NCI-H510A (cell line): ENCODE data around the gene POM121.
"Not testable (repeated sequence)": the region's sequence is repeated elsewhere in the genome, so short reads cannot be mapped to it uniquely, and the experiment has no call there.

Experiments used
- DNase-seq: peaks from one replicate; lab custom pipeline; 2025; lab: John Stamatoyannopoulos, UW

The POM121 gene

DNA sequence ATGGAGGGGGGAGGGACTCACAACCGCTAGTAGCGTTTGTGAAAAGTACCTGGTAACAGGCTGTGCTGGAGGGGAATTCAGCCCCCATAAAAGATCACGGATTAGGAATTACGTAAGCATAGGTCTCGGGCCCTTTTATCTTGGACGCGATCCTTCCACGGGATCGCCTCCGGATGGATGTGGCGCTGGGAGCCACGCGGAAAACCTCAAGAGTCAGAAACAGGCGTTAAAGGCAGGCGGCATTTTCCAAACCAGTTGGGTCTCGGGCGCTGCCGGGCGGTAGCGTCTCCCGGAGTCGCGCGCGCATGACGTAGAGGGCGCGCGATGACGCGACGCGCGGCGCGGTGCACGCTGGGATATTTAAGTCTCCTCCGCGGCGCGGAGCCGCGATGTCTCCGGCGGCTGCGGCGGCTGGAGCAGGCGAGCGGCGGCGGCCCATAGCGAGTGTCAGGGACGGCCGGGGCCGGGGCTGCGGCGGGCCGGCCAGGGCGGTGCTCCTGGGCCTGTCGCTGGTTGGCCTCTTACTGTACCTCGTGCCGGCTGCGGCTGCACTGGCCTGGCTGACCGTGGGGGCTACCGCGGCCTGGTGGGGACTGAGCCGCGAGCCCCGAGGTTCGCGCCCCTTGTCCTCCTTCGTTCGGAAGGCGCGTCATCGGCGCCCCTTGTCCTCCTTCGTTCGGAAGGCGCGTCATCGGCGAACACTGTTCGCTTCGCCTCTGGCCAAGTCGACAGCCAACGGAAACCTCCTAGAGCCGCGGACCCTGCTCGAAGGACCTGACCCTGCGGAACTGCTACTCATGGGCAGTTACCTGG lies at the start of gene POM121:
Gene POM121 (plus strand): TSS at position 363 of the 813 bp plus-strand sequence. CDS start 27 bp downstream, at position 390.
- DNase-seq, result peak; percentile 66

DNA sequence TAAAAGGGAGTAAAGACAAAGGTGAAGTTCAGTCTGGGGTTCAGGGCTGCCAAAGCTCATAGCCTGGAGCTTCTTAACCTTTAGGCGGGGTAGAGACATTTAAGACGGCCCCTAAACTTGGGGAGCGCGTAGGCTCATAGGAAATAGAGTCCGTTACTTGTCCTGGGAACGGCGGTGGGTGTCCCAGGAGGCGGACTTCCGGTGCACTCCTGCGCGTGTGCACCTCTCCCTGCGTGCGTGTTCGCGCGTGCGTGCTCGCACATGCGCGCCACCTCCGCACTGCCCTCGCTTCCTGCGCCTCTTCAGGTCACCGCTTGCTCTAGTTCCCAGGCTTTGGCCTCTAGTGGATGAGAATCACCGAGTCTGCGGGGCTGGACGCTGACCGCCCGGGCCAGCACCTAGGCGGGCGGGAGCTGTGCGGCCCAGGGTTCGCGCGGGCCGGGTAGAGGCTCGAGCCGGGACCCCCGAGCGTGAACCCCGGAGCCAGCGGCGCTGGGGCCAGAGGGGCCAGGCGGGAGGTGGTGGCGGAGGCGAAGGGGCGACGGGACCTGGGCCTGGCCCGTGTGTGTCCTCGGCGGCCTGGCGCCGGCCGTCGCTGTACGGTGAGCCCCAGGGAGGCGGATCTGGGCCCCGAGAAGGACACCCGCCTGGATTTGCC lies 45.7 kb upstream of the POM121 start:
- DNase-seq, result peak; percentile 27

DNA sequence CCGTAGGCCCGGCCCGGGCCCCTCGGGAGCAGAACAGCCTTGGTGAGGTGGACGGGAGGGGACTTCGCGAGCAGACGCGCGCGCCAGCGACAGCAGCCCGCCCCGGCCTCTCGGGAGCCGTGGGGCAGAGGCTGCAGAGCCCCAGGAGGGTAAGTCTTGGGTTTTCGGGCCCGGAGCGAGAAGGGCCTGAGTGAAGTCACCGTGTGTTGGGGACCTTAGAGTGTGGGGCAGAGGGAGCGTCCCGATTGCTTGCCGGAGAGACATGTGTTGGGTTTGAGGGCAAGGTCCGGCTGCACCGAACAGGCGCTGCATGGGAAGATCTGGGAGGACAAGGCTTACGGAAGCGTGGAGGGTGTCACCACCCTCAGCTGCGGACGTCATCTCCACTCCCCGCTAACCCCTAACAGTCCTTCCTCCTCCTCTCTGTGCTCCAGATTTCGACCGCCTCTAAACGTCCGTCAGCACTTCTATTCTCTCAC lies 45.1 kb upstream of the POM121 start:
- DNase-seq, result not testable (repeated sequence)

DNA sequence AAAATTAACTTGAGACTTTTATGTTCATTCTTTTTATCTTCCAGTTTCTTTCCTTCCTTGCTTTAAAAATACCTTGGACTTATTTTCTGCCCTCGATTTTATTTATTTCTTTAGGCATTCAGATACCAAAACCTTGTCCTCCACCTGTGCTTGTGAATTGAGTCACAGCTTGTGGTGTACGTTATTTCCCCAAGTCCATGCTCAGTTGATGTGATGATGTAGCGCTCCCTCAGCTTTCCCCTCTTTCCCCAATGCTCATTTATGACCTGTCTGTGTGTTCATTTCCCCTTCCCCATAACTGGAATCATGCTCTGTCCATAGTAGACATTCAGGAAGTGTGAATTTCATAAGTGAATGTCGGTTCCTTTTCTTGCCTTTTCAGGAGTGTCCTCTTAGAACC lies 33.1 kb upstream of the POM121 start:
- not testable (repeated sequence) for DNase-seq

DNA sequence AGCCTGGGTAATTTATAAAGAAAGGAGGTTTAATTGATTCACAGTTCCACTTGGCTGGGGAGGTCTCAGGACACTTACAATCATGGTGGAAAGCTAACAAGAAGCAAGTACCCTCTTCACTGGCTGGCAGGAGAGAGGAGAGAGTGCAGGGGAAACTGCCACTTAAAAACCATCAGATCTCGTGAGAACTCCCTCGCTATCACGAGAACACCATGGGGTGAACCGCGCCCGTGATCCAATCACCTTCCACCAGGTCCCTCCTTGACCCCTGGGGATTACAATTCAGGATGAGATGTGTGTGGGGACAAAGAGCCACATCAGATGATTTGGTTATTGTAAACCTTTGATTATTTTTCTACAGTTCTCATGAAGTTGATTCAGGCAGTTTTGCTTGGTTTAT lies 20.2 kb upstream of the POM121 start:
- DNase-seq, result not testable (repeated sequence)

DNA sequence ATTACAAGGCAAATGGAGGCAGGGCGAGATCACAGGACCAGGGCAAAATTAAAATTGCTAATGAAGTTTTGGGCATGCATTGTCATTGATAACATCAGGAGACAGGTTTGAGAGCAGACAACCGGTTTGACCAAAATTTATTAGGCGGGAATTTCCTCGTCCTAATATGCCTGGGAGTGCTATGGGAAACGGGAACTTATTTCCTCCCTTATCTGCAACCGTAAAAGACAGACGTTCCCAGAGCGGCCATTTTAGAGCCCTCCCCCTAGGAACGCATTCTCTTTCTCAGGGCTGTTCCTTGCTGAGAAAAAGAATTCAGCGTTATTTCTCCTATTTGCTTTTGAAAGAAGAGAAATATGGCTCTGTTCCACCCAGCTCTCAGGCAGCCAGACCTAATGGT lies 16.5 kb upstream of the POM121 start:
- DNase-seq, result not testable (repeated sequence)

DNA sequence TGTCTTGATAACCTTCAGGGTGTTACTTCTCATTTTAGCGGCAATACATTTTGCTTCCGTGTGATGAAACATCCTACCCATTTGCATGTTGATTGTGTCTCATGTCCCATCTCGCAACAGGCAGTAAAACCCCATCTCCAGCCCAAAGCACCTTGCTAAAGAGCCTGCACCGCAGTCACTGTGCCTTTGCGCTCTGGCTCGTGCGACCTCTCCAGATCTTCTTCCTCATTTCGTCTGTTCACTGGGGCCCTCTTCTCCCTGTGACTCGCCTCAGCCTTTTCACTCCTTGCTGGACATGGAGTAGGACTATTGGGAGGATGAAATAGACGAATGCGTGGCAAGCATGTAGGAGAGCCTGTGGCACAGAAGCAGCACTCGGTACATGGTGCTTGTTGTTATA lies 13.5 kb upstream of the POM121 start:
- not testable (repeated sequence) for DNase-seq

DNA sequence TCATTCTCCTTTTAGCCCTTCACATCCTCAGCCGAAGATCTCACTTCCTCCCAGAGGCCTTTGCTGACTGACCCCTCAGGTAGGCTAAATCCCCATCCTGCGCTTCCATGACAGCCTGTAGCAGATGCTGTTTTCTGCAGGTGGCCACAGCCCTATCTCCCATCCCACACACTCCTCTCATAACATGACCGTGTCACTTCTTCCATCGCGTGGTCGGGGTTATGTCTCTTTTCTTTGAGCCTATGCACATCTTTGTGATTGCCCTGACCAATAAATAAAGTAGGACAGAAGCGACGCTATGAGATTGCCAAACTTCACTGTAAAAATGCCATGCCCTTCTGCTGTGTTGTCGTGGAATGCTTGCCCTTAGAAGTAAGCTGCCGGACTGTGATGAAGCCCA lies 11.1 kb upstream of the POM121 start:
- not testable (repeated sequence) for DNase-seq

DNA sequence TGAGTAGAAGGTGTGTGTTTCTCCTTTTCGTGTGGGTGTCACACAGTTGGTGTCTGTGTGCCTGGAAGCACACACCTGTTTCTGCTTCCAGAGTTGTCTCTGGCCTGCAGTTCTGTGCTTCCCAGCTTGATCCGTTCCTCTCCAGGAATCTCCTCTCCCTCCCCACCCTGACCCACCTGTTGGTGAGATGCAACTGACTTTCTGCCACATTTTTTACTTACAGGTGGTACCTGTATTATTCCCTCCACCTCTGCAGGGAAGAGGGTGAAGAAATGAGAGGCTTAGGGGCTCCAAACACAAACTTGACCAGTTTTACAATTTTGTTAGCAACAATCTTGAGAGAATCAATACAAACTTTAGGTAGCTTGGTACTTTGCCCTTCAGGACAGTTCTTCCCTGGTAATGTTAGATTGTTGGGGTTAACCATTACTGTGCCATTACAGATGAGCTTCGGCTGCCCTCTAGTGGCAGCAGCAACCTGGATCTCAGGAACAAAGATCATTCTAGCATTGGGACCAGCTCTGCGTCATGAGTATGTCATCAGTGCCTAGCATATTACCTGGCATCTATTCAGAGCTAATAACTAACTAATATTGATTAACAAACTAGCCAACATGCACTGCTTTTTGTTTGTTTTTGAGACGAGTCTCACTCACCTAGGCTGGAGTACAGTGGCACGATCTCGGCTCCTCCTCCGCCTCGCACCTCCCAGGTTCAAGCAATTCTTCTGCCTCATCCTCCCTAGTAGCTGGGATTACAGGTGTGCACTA lies 10.0 kb upstream of the POM121 start:
- not testable (repeated sequence) for DNase-seq

DNA sequence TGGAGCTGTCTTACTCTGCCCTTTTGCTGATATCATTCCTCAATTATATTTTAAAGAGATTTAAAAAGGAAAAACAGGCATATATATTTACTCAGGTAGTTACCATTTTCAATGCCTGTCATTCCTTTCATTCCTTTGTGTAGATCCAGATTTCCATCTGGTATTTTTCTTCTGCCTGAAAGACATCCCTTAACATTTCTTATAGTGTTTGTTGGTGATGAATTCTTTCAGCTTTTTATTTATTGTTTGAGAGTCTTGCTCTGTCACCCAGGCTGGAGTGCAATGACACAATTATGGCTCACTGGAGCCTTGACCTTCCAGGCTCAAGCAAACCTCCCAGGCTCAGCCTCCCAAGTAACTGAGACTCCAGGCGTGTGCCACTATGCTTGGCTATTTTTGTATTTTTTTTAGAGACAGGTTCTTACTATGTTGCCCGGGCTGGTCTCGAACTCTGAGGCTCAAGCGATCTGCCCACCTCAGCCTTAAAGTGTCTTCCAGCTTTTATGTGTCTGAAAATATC lies 5.6 kb upstream of the POM121 start:
- no peak for DNase-seq

DNA sequence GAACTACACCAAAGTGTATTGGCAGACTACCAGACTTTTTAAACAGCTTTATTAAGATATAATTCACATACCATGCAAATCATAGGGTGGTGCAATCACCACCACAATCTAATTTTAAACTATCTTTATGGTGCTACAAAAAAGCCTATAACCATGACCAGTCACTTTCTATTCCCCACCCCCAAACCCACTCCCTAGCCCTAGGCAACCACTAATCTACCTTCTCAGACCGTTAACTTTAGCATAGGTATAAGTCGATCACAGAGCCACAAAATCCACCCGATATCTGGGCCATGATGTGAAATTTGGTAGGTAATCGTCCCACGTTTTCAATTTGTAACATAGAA lies 536 bp upstream of the POM121 start:
- DNase-seq, result no peak

DNA sequence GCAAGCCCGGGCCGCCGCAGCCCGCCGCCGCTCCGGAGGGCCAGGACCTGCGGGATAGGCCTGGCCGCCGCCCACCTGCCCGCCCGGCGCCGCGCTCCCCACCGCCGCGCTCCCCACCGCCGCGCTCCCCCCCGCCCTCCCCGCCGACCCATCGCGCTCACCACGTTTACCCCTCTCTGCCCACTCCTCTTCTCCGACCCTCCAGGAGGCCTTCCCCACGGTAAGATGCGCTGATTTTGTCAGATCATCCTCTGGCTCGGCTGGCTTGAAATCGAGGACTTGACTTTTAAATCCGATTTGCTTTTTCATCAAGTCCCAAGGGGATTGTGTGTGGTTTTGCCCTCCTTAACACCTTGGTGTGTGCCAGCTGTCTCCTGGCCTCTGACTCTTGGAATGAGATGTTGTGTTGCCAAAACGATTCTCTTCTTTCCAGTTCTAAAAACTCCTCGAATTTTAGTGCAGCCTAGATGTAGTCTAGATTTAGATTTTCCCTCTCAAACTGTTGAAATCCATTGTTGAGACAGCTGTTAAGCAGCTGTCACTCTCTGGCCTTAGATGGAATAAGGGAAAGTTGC lies 738 bp downstream of the POM121 start:
- DNase-seq, result no peak

DNA sequence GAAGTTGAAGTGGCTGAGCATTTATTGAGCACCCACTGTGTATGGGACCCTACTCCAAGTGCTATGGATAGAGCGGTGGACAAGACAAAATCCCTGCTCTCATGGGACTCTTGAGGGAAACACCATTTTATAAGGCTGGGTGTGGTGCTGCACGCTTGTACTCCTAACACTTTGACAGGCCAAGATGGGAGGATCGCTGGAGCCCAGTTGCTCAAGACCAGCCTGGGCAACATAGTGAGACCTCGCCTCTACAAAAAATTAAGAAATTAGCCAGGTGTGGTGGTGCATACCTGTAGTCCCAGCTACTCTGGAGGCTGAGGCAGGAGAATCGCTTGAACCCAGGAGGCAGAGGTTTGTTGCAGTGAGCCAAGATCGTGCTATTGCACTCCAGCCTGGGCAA lies 2.9 kb downstream of the POM121 start:
- DNase-seq, result not testable (repeated sequence)

DNA sequence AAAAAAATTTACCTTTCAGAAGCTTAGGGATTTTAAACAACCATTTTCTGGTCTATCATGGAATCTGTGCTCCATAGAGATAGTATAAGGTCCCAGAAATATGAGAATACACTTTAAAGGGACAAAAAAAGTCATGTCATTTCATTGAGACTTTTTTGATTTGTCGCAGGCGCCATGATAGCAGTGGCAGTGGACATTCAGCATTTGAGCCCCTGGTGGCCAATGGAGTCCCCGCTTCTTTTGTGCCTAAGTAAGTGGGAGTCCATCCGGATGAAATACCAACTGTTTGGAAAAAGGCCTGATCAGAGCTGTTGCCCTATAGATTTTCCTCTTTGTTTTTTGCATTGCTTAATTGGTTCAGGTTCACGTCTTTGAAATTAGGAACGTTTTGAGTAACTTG lies 3.3 kb downstream of the POM121 start:
- DNase-seq, result not testable (repeated sequence)

DNA sequence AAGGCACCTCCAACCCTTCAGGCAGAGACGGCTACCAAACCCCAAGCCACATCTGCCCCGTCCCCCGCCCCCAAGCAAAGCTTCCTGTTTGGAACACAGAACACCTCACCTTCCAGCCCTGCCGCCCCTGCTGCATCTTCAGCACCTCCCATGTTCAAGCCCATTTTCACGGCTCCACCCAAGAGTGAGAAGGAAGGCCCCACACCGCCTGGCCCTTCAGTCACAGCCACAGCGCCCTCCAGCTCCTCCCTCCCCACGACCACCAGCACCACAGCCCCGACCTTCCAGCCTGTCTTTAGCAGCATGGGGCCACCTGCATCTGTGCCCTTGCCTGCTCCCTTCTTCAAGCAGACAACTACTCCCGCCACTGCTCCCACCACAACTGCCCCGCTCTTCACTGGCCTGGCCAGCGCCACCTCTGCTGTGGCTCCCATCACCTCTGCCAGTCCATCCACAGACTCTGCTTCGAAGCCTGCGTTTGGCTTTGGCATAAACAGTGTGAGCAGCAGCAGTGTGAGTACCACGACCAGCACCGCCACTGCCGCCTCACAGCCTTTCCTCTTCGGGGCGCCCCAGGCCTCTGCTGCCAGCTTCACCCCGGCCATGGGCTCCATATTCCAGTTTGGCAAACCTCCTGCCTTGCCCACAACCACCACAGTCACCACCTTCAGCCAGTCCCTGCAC lies 17.3 kb downstream of the POM121 start:
- not testable (repeated sequence) for DNase-seq

DNA sequence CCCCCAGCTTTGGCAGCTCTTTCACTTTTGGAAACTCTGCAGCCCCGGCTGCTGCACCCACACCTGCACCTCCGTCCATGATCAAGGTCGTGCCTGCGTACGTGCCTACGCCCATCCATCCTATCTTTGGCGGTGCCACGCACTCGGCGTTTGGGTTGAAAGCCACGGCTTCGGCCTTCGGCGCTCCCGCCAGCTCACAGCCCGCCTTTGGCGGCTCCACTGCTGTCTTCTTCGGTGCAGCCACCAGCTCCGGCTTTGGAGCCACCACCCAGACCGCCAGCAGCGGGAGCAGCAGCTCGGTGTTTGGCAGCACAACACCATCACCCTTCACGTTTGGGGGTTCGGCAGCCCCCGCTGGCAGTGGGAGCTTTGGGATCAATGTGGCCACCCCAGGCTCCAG lies 18.1 kb downstream of the POM121 start:
- not testable (repeated sequence) for DNase-seq

DNA sequence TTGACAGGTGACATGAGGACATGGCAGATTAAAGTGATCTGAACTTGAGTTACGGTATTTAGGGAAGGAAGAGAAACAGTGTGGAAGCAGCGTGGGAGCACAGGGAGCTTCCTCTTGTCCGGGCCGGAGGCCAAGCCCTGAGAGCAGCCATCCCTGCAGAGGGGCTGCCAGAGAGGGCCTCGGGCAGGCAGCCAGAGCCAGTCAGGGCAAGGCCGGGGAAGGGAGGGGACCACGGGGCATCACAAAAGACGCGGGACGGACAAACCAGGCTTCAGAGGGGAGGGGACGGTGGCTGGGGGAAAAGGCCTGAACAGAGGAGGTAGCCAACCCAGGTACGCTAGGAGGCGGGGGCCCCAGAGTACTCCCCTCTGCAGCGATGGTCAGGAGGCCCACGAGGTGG lies 20.0 kb downstream of the POM121 start:
- DNase-seq, result not testable (repeated sequence)

DNA sequence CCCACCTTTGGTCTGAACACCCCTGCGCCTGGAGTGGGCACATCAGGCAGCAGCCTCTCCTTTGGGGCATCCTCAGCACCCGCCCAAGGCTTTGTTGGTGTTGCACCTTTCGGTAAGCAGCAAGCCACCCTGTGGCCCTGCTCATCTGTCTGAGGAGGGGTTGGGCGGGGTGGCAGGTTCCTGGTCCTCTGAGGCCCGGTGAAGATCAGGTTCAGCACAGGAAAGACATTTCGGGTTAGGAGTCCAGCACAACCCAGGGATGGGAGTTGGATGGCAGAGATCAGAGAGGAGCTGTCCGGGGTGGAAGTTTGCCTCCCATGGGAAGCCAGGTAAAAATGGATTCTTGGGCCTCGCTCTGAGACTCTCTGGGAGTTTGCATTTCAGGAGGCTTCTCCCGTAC lies 20.7 kb downstream of the POM121 start:
- DNase-seq, result not testable (repeated sequence)

DNA sequence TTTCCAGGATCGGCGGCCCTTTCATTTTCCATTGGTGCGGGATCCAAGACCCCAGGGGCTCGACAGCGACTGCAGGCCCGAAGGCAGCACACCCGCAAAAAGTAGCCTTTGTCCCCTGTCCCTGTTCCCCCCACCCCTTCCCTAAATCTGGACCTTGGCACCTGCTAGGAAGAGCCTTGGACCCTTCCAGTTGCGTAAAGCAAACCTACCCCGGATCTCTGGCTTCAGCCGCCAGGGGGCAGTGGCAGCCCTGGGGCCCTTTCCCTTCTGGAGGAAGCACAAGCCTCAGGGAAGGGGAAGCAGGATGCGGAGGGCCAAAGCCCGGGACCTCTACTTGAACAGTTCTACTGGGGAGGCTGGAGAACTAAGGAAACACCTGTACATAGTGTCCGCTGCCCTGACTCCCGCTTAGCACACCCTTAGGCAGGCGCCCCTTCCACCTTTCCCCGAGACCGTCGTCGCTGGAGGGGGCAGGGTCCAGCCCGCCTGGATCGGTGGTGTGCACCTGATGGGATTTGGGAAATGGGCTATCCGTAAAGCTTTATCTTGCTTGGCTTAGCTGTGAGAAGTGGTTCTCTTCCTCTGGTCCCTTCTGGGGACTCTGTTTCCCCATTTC lies 21.3 kb downstream of the POM121 start:
- DNase-seq, result not testable (repeated sequence)

DNA sequence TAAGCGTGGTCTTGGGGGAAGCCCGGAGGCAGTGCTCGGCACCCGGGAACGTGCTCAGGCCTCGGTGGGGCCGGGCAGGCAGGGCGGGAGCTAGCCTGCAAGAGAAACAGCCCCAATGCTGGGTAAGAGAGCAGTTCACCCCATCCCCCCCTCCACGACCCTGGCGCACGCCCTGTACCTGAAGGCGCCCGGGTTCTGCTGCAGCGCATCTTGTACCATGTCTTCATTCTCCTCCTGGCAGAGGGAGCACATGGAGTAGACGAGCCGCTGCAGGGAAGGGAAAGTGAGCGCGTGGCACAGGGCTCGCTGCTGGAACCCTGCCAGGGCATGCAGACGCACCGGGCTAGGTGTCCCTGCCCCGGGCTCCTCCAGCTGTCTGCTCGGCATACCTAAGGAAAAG lies 23.8 kb downstream of the POM121 start:
- DNase-seq, result not testable (repeated sequence)

DNA sequence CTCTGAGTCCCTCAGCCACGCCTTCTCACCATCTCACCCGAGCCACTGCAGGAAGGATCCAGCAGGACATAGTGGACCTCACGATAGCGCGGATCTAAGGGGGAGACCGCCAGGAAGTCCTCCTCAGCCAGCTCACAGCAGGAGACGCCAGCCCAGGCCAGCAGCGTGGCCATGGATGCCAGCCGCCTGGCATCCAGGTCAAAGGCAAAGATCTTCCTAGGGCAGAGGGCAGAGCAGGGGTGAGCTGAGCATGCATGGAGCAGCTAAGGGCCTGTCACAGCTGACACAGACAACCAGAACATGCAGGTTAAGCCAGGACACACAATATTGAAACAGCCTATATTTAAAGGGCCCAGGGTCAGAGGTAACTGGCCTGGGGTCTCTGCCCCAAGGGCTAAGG lies 24.4 kb downstream of the POM121 start:
- not testable (repeated sequence) for DNase-seq
